GM19438 (cell line): ENCODE data around the gene ZBTB44.
"Not testable (repeated sequence)": the region's sequence is repeated elsewhere in the genome, so short reads cannot be mapped to it uniquely, and the experiment has no call there.

Source experiments
- ATAC-seq: cut with Tn5 transposase; IDR thresholded peaks from one replicate; pipeline ENCODE4 v1.9.1; 2021; ENCODE audit warnings: low read depth; ENCODE audit not compliant: unreplicated experiment

The ZBTB44 gene

GRCh38 chr11:130313383-130314183 lies 1.1 kb downstream of the ZBTB44 start:
- ATAC-seq, result no peak

- no peak for ATAC-seq
These were observed 2.7 kb downstream of the ZBTB44 start for GRCh38 chr11:130312046-130312445.

- ATAC-seq, result no peak
These were observed 4.1 kb downstream of the ZBTB44 start for GRCh38 chr11:130310622-130311021.

- ATAC-seq, result no peak
These were observed 5.8 kb downstream of the ZBTB44 start for GRCh38 chr11:130308886-130309285.

GRCh38 chr11:130308059-130308458 lies 6.7 kb downstream of the ZBTB44 start:
- ATAC-seq, result no peak

- ATAC-seq, result no peak
These were observed 10.1 kb downstream of the ZBTB44 start for GRCh38 chr11:130304651-130305050.

GRCh38 chr11:130301002-130301401 lies 13.7 kb downstream of the ZBTB44 start:
- peak; percentile 28 for ATAC-seq

- peak; percentile 63 for ATAC-seq
These were observed 14.2 kb downstream of the ZBTB44 start for GRCh38 chr11:130300567-130300966.

GRCh38 chr11:130299978-130300377 lies 14.7 kb downstream of the ZBTB44 start:
- no peak for ATAC-seq

GRCh38 chr11:130295657-130296056 lies 19.1 kb downstream of the ZBTB44 start:
- ATAC-seq, result no peak

- ATAC-seq, result no peak
These were observed 32.6 kb downstream of the ZBTB44 start for GRCh38 chr11:130282111-130282510.

GRCh38 chr11:130281341-130281740 lies 33.4 kb downstream of the ZBTB44 start:
- not testable (repeated sequence) for ATAC-seq

GRCh38 chr11:130279989-130280388 lies 34.7 kb downstream of the ZBTB44 start:
- ATAC-seq, result no peak

- ATAC-seq, result no peak
These were observed 36.0 kb downstream of the ZBTB44 start for GRCh38 chr11:130278745-130279144.

- ATAC-seq, result peak; percentile 80
These were observed 36.6 kb downstream of the ZBTB44 start for GRCh38 chr11:130278151-130278550.

- no peak for ATAC-seq
These were observed 42.4 kb downstream of the ZBTB44 start for GRCh38 chr11:130272336-130272735.

GRCh38 chr11:130269326-130269943 lies 45.3 kb downstream of the ZBTB44 start:
- ATAC-seq, result peak; percentile 50

GRCh38 chr11:130263351-130263750 lies 51.4 kb downstream of the ZBTB44 start:
- ATAC-seq, result no peak

GRCh38 chr11:130262424-130262823 lies 52.3 kb downstream of the ZBTB44 start:
- no peak for ATAC-seq

GRCh38 chr11:130261571-130261970 lies 53.1 kb downstream of the ZBTB44 start:
- ATAC-seq, result no peak

GRCh38 chr11:130260742-130261141 lies 54.0 kb downstream of the ZBTB44 start:
- ATAC-seq, result no peak

- ATAC-seq, result no peak
These were observed 54.6 kb downstream of the ZBTB44 start for GRCh38 chr11:130260080-130260627.
